NB4 (cell line): ENCODE measurements around the gene SLCO2A1.

Source experiments
- CTCF ChIP-seq: IDR thresholded peaks from one replicate; pipeline ENCODE4 v1.5.1; 2012; ENCODE audit warnings: low read depth, low read length
- MYC ChIP-seq: IDR thresholded peaks from 2 replicates; pipeline ENCODE4 v1.6.1; 2011; ENCODE audit warnings: low read depth, low read length
- POLR2A ChIP-seq: IDR thresholded peaks from 2 replicates; pipeline ENCODE4 v1.6.1; 2011; ENCODE audit warnings: mild to moderate bottlenecking; ENCODE audit not compliant: insufficient read length; ENCODE audit errors: extremely low read depth

DNA sequence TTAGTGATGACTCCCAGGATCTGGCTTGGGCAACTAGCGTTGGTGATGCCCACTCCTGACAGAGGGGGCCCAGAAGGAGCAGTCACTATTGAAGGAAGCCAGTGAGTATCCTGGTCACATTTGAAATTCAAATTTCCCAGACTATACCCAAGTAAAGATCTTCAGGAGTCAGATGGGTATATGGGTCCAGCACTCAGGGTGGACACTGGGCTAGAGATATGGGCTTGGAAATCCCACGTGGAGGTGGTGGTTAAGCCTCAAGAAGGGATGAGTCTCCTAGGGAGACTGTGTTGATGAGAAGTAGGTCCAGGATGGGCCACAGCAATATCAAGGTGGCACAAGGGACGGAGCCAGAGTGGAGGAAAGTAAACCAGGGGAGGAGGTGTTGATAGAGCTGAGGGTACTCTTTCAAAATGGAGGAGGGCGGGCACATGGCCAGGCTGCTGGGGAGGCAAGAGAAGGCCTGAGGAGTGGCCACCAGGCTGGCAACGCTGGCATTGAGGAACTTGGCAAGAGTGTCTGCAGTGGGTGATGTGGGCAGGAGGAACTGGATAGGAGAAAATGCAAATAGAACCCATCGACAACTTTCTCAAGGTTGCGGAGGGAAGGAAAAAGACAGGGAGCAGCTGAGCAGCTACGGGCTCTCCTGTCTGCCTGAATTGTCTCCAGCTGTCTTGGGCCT, 3.7 kb upstream of the SLCO2A1 start:
- TF ChIP-seq POLR2A (no peak), CTCF (no peak), MYC (no peak)
